ENCODE data around the gene SLC16A11.

GRCh38 chr17:7016886-7017826, 26.7 kb downstream of the SLC16A11 start:
- TF ChIP-seq CTCF (IDR thresholded peaks at IDR 0.05) (no peak), TP53 (CRISPR knock-in tag; IDR thresholded peaks at IDR 0.05) (no peak), ZNF138 (CRISPR knock-in tag; conservative IDR thresholded peaks at IDR 0.05) (no peak), FOXJ3 (CRISPR knock-in tag; IDR thresholded peaks at IDR 0.05; ENCODE audit: borderline replicate concordance) (no peak), USF2 (CRISPR knock-in tag; IDR thresholded peaks at IDR 0.05) (no peak), MLX (CRISPR knock-in tag; IDR thresholded peaks at IDR 0.05) (no peak), NFYB (CRISPR knock-in tag; conservative IDR thresholded peaks at IDR 0.05; ENCODE audit: low read depth) (no peak)
